PC-9 (cell line): ENCODE results near the gene TANGO2. TPM values are rescaled to one million over a fixed set of nuclear protein-coding genes. Genes with fewer than 3 reads are reported as not detected.

ENCODE experiments used
- BruUV-seq: library from RNA; stranded (reverse); fragments of 400-500 nt; replicated peaks from 2 replicates; lab custom pipeline; 2021; lab: Mats Ljungman, UMichigan
- CTCF ChIA-PET: fragments of 300-600 bp; sonication (Branson Sonifier 250); formaldehyde crosslinking; loops from one replicate; lab custom pipeline; 2022; ENCODE audit warnings: antibody characterized with exemption; lab: Charles Lee
- POLR2A ChIA-PET: fragments of 300-600 bp; sonication (Branson Sonifier 250); formaldehyde crosslinking; loops from one replicate; lab custom pipeline; 2022; ENCODE audit warnings: antibody characterized with exemption; ENCODE audit not compliant: unreplicated experiment; lab: Charles Lee
- DNase-seq, 2 experiments: peaks; one replicate each; pipeline versions ENCODE4 v3.0.0 to v3.0.0-alpha.2; 2015 to 2022; ENCODE audit warnings: mixed read lengths in 1 of 2
- H2AFZ ChIP-seq: fragments of 200-600 bp; sonication (generic); 2 replicates; pipeline ENCODE4 v1.8.1; 2017; ENCODE audit warnings: antibody characterized with exemption
- H3F3A ChIP-seq: fragments of 200-600 bp; sonication (generic); 2 replicates; pipeline ENCODE4 v1.8.1; 2017; ENCODE audit warnings: antibody characterized with exemption, mild to moderate bottlenecking, low read depth; ENCODE audit not compliant: insufficient read depth
- H3K27ac ChIP-seq: fragments of 200-600 bp; sonication (generic); 2 replicates; pipeline ENCODE4 v1.6.1; 2016; ENCODE audit warnings: mixed run types
- H3K27me3 ChIP-seq: fragments of 200-600 bp; sonication (generic); 2 replicates; pipeline ENCODE4 v1.6.1; 2016; ENCODE audit warnings: low read depth, mixed run types; ENCODE audit not compliant: insufficient read depth
- H3K36me3 ChIP-seq: fragments of 200-600 bp; sonication (generic); 2 replicates; pipeline ENCODE4 v1.6.1; 2016; ENCODE audit warnings: low read depth, mixed run types
- H3K4me1 ChIP-seq: fragments of 200-600 bp; sonication (generic); replicated peaks from 2 replicates; pipeline ENCODE4 v1.6.1; 2016; ENCODE audit warnings: mixed run types; ENCODE audit not compliant: insufficient read depth
- H3K4me2 ChIP-seq: fragments of 200-600 bp; sonication (generic); 2 replicates; pipeline ENCODE4 v1.6.1; 2017; ENCODE audit warnings: mixed run types
- H3K4me3 ChIP-seq: fragments of 200-600 bp; sonication (generic); 2 replicates; pipeline ENCODE4 v1.6.1; 2016; ENCODE audit warnings: mixed run types
- H3K79me2 ChIP-seq: fragments of 200-600 bp; sonication (generic); 2 replicates; pipeline ENCODE4 v1.6.1; 2017; ENCODE audit warnings: low read depth, mixed run types
- H3K9me2 ChIP-seq: fragments of 200-600 bp; sonication (generic); 2 replicates; pipeline ENCODE4 v1.8.1; 2017; ENCODE audit warnings: mild to moderate bottlenecking; ENCODE audit not compliant: insufficient read depth
- H3K9me3 ChIP-seq: fragments of 200-600 bp; sonication (generic); 2 replicates; pipeline ENCODE4 v1.8.1; 2016; ENCODE audit warnings: low read depth; ENCODE audit not compliant: insufficient read depth
- H4K20me1 ChIP-seq: fragments of 200-600 bp; sonication (generic); 2 replicates; pipeline ENCODE4 v1.8.1; 2017; ENCODE audit not compliant: insufficient read depth
- CTCF ChIP-seq: fragments of 200-600 bp; sonication (generic); conservative IDR thresholded peaks from 2 replicates; pipeline ENCODE4 v1.6.1; 2017; ENCODE audit warnings: mixed run types, antibody characterized with exemption, mild to moderate bottlenecking, moderate library complexity
- EZH2 ChIP-seq: fragments of 200-600 bp; sonication (generic); IDR thresholded peaks from 2 replicates; pipeline ENCODE4 v1.8.0; 2017; ENCODE audit warnings: antibody characterized with exemption, low read depth
- intact Hi-C: fragments of 100-400 bp; cut with micrococcal nuclease; formaldehyde crosslinking; loops from one replicate; pipeline ENCODE4 v1.10.0; 2022; ENCODE audit not compliant: unreplicated experiment
- total RNA-seq: library from RNA; stranded (reverse); gene quantifications from 2 replicates; pipeline ENCODE4 v1.2.3, GENCODE V29; 2021

The TANGO2 gene
- total RNA-seq, 1 experiment from 2014 or later = 22.4 TPM

GRCh38 chr22:20092477-20092854, 71.6 kb downstream of the TANGO2 start:
- no peaks in the 10 kb centered on the region for H3K9me2 ChIP-seq
- no peaks in the 10 kb centered on the region for H3K27me3 ChIP-seq
- intact Hi-C loops = no loop called here
- no peak overlapping the region for H2AFZ ChIP-seq
- no peak overlapping the region for H3K27ac ChIP-seq
- no TSS peak for BruUV-seq
- no peaks in the 10 kb centered on the region for H3K79me2 ChIP-seq
- H3K4me1 ChIP-seq = no peaks in the 10 kb centered on the region
- peaks cover 3% of the 10 kb centered on the region; the same call in 1 of the 2 replicates for H3K36me3 ChIP-seq
- DNase-seq = no peak
- no peak overlapping the region for H3K4me3 ChIP-seq
- TF ChIP-seq EZH2 = no peak
- TF ChIP-seq CTCF = no peak
- H3K4me2 ChIP-seq = no peak overlapping the region
- H3K9me3 ChIP-seq = no peaks in the 10 kb centered on the region
- ChIA-PET CTCF (no interaction called here), POLR2A (no interaction called here)
- no peaks in the 10 kb centered on the region for H4K20me1 ChIP-seq
- H3F3A ChIP-seq = no peaks in the 10 kb centered on the region

- no peaks in the 10 kb centered on the region for H3K9me3 ChIP-seq
- H3K36me3 ChIP-seq = peaks cover 3% of the 10 kb centered on the region; the same call in 1 of the 2 replicates
- H3K4me1 ChIP-seq = no peaks in the 10 kb centered on the region
- no peaks in the 10 kb centered on the region for H3F3A ChIP-seq
- CTCF ChIA-PET = no interaction called here
- H3K79me2 ChIP-seq = no peaks in the 10 kb centered on the region
- no TSS peak for BruUV-seq
- no peaks in the 10 kb centered on the region for H3K27me3 ChIP-seq
- POLR2A ChIA-PET = interaction anchor here (0.6 kb wide), 1 partner anchor 36 kb away, joined by 3 read pairs; no protein-coding TSS in a partner anchor
- intact Hi-C loops = no loop called here
- H4K20me1 ChIP-seq = no peaks in the 10 kb centered on the region
- H3K4me3 ChIP-seq = no peak overlapping the region
- H3K4me2 ChIP-seq = no peak overlapping the region
- no peak overlapping the region for H3K27ac ChIP-seq
- no peaks in the 10 kb centered on the region for H3K9me2 ChIP-seq
- DNase-seq = no peak
- TF ChIP-seq CTCF (no peak), EZH2 (no peak)
- no peak overlapping the region for H2AFZ ChIP-seq
Observed at GRCh38 chr22:20093418-20094196, 72.7 kb downstream of the TANGO2 start.

- peaks cover 3% of the 10 kb centered on the region; the same call in 1 of the 2 replicates for H3K36me3 ChIP-seq
Observed at GRCh38 chr22:20094197-20094807, 73.4 kb downstream of the TANGO2 start.

More at GRCh38 chr22:20094197-20094807, 73.4 kb downstream of the TANGO2 start:
- Histone ChIP-seq H2AFZ (no peak overlapping the region), H3K79me2 (no peaks in the 10 kb centered on the region), H3K9me2 (no peaks in the 10 kb centered on the region), H3K4me2 (no peak overlapping the region), H3K4me1 (no peaks in the 10 kb centered on the region), H3K4me3 (no peak overlapping the region), H3F3A (no peaks in the 10 kb centered on the region), H3K27me3 (no peaks in the 10 kb centered on the region), H4K20me1 (no peaks in the 10 kb centered on the region), H3K27ac (no peak overlapping the region), H3K9me3 (no peaks in the 10 kb centered on the region)
- BruUV-seq = no TSS peak
- TF ChIP-seq EZH2 (no peak), CTCF (no peak)
- DNase-seq = no peak
- ChIA-PET POLR2A (interaction anchor here (0.6 kb wide), 1 partner anchor 37 kb away, joined by 3 read pairs; no protein-coding TSS in a partner anchor), CTCF (no interaction called here)
- intact Hi-C loops = no loop called here
